HT-29 (cell line): ENCODE measurements around the gene DEFB123. TPM values are rescaled to one million over a fixed set of nuclear protein-coding genes. Genes with fewer than 3 reads are reported as not detected.
A peak's percentile ranks its signal among the peaks of the same experiment; 100 is the strongest.

Experiments
- DNase-seq: peaks from one replicate; pipeline ENCODE4 v3.0.0-alpha.2; 2015; ENCODE audit warnings: low spot score
- total RNA-seq: library from RNA; depleted of rRNA; stranded (reverse); fragments of >200 nt; shearing (Covaris generic); gene quantifications from 2 replicates; pipeline ENCODE4 v1.2.3, GENCODE V29; 2014; rRNA removed

Gene DEFB123
- total RNA-seq, 1 experiment from 2014 or later = not detected

DNA sequence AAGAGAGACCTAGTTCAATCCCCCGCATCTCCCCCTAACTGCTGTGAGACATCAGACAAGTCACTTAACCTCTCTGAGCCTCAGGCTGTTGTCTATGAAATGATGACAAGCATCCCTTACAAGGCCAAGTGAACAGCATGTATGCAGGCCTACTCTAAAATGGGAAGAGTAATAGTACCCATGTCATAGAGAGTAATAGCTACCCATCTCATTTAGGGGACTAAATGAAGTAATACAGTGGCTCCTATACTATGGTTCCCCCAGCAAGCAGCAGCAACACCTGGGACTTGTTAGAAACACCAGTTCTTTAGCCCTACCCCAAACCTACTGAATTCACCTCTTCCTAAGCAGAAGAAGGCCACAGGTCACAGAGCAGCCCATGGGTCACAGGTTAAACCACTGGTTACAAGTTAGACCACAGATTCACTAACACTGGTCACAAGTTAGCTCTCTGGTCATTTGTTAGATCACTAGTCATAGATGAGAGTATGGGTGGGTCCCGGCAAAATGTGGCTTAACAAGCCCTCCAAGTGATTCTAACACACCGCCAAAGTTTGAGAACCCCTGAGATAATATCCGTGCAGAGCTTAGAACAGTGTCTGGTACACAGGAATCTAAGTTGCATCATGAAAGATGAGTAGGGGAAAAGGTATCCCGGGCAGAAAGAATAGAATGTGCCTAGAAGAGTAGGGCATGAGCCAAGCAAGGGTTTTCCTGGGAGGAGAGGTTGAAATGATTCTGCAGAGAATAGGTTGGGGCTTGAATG, 33.1 kb downstream of the DEFB123 start:
- no peak for DNase-seq

DNA sequence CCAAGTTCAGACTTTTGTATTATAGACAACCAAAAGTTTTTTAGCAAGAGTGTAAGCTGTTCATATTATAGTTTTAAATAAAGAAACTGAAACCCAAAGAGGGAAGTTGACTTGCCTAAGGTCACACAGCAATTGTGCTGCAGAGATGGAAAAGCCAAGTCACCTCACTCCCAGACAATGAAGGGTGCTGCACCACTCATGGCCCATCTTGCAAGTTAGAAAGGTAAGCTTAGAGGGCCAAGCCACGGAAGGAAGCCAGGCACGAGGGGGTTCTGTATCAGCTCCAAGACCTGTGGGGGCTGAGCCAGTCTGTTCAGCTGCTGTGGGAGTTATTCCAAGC, 33.6 kb downstream of the DEFB123 start:
- DNase-seq = no peak

DNA sequence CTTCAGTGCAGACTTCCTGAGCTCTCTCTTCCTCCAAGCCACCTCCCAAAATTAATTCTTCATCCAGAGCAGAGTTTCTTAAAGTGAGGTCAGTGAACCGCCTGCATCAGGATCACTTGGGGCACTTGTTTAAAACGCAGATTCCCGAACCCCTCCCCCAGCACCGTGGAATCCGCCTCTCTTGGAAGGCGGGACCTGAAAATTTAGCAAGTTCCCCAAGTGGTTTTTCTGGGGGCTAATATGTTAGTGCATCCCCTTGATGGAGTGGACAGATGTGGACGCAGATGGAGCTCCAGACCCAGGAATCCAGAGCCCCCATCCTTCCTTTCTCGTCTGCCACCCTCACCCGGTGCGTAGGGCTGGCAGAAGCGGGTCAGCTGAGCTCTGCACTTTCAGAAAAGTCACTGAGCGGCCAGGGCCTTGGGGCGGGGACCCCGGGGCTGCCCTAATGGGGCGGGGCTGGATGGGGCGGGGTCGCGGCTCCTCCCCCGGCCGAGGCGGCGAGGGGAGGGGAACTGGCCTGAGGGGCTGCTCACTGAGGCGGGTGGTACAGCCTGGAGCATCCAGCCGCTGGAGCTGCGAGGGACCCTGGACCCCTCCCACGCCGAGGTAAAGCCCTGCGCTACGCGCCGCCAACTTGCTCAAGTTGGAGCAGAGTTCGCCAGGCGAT, 34.5 kb downstream of the DEFB123 start, which contains the start of the genes DEFB124 and REM1:
TSS of gene DEFB124 (minus strand) at position 370 of the 670 bp plus-strand sequence. CDS start 2,114 bp downstream, outside the sequence.
TSS of gene REM1 (plus strand) at position 531 of the 670 bp plus-strand sequence. CDS start 1,158 bp downstream, outside the sequence.
- no peak for DNase-seq

- no peak for DNase-seq
These were observed 35.3 kb downstream of the DEFB123 start for GRCh38 chr20:31475472-31476293.

DNA sequence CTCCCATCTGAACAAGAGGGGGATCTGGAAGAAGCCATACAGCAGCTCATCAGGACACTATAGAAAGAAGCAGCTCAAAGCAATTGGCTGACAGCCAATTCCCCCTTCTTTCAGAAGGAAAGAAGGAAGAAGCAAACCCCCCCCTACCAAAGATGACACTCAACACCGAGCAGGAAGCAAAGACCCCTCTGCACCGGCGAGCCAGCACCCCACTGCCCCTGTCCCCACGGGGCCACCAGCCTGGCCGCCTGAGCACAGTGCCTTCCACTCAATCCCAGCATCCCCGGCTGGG, 35.8 kb downstream of the DEFB123 start:
- no peak for DNase-seq

GRCh38 chr20:31476643-31477215, 36.3 kb downstream of the DEFB123 start:
- no peak for DNase-seq

DNA sequence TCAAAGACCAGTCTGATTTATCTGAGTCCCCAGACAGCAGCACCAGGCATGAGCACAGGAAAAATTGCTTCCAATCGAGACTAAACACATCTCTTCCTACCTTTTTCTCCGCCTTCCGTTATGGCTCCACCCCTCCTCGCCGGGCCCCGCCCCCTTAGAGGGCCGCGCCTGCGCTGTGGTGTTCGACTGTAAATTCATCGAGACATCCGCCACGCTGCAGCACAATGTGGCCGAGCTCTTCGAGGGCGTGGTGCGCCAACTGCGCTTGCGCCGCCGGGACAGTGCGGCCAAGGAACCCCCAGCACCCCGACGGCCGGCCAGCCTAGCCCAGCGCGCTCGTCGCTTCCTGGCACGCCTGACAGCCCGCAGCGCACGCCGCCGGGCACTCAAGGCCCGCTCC, 43.6 kb downstream of the DEFB123 start:
- DNase-seq = no peak

DNA sequence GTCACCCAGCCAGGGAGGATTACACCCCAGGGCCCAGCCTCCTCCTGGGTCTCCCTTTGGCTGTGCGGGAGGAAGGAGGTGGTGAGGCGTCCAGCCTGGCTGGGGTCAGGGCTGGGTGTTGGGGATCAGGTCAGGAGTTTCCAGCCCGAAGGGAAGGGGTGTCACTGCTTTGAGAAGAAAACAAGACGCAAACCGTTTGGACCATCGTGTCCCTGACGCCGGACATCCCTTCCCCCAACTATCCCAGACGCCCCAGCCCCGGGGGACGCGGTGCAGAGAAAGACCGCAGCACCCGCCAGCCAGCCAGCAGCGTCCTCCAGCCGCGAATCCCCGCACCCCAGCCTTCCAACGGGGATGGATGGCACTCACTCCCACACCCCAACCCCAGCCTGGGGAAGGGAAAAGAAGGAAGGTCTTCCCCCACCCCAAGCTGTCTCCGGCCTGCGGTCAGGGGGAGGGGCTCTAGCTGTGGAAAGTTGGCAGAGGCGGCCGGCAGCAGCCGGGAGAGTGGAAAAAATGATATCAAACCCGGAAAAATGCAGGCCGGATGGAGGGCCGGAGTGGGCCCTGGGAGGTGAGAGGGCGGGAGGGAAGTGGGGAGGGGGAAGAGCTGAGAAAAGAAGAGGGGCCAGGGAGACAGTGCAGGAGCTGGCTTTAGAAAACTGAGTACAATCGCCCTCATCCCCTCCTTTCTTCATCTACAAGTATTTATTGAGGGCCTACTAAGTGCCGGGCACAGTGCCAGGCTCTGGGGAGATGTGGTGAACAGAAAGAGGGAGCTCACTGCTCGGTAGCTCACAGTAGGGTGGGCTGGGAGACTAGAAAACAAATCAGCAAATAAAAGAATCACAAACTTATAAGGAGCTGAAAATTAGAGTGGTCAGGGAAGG, 45.3 kb downstream of the DEFB123 start:
- DNase-seq = no peak

GRCh38 chr20:31488115-31488514, 47.7 kb downstream of the DEFB123 start:
- no peak for DNase-seq

DNA sequence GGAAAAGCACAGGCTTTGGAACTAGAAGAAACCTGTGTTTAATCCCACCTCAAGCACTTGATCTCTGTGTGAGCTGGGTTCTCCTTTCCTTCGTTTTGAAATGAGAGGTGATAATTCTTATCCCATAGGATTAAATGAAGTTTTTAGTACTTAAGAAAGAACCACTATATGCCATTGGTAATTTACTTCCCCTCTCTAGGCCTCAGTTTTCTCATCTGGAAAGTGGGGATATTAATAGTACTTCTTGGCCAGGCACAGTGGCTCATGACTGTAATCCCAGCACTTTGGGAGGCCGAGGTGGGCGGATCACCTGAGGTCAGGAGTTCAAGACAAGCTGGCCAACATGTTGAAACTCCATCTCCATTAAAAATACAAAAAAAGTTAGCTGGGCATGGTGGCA, 48.7 kb downstream of the DEFB123 start:
- no peak for DNase-seq

DNA sequence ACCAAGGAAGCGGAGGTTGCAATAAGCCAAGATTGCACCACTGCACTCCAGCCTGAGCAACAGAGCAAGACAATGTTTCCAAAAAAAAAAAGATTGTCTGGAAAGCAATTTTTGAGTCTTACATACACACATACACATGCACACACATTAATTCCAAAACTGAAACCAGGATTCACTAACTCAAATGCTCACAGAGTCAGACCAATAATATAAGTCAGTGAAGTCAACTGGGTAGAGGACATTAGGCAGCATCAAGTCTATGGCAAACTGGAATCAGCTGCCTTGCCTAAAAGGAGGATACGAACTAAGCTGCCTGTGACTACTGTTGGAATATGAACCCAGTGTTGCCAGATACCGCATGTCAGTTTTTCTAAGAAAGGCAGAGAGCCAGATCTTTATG, 50.3 kb downstream of the DEFB123 start:
- no peak for DNase-seq

GRCh38 chr20:31494131-31494530, 53.7 kb downstream of the DEFB123 start:
- peak; percentile 75 for DNase-seq

DNA sequence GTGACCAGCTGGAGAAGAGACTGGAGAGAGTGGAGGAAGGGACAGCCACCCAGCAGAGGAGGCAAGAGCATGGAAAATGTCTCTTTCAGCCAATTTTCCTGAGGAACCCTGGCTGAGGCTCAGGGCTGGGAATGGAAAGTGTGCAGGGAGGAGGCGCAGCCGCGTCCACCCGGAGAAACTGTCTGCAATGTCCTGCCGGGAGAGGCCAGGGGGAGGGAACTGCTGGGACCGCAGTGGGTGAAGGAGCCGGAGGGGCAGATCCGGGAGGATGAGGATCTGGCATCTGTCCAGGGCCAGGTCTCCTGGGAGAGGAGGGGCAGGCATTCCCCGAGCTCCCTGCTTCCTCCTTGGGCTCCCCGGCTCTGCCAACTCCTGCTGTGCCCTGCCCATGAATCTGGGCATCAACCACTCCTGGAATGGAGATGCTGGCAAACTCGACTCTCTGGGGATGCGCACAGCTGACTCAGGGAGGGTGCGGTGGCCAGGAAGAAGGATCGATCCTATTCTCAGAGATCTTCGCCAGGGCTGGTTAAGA, 56.4 kb downstream of the DEFB123 start:
- no peak for DNase-seq

DNA sequence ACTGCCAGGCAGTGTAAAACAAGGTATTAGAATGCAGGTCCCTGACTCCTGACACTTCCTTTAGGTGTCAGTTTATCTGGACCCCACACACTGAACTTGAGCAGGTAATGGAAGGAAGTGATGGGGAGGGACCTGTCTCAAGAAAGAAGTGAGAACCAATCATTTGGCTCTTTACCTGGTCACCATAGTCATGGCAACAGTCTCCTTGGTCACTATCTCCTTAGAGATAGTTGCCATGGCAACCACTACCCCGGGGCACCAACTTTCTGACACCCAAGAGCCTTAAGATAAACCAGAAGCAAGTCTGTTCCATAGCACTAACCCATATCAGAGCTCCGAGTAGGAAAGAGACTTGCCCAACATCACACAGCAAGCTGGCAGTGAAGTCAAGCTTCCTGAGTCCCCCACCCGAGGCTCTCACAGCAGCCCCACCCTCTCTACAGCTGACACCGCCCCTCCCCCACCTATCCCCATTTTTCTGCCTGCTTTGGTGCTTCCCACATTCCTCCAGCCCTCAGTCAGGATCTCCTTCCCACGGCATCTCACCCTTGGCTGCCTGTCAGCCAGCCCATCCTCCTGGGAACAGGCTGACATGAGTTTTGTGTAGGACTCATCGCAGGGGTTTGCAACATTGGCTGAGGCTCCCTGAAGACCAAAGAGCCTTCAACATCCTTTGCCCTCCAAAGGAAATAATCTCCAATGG, 57.6 kb downstream of the DEFB123 start:
- DNase-seq = no peak

Other genes starting within 250 kb of the DEFB123 start
- not detected in 2 replicates for gene DEFB115, start 183.0 kb upstream of the DEFB123 start, total RNA-seq
- not detected in 2 replicates for gene DEFB116, start 132.0 kb upstream of the DEFB123 start, total RNA-seq
- not detected in 2 replicates for gene DEFB118, start 72.0 kb upstream of the DEFB123 start, total RNA-seq
- gene DEFB119, start 50.0 kb upstream of the DEFB123 start, total RNA-seq = not detected in 2 replicates
- gene DEFB121, start 34.4 kb upstream of the DEFB123 start, total RNA-seq = not detected in 2 replicates
- not detected in 2 replicates for gene DEFB124, start 34.5 kb downstream of the DEFB123 start, total RNA-seq
- not detected in 2 replicates for gene REM1, start 34.7 kb downstream of the DEFB123 start, total RNA-seq
- gene HM13, start 73.8 kb downstream of the DEFB123 start, total RNA-seq = 107 and 115 TPM in 2 replicates
- gene ID1, start 164.7 kb downstream of the DEFB123 start, total RNA-seq = 1,531 and 1,848 TPM in 2 replicates
- not detected in 2 replicates for gene COX4I2, start 197.3 kb downstream of the DEFB123 start, total RNA-seq